ENCODE results near the gene SLC8A1. TPM values are rescaled to one million over a fixed set of nuclear protein-coding genes. Genes with fewer than 3 reads are reported as not detected.

SLC8A1 gene
- total RNA-seq, 4 donors from 2014 or later = 2.2 to 45.0 (median 9.6) TPM

- no peak for DNase-seq
- Histone ChIP-seq H3K9me3 (no peaks in the 10 kb centered on the region), H3K36me3 (no peaks in the 10 kb centered on the region), H3K4me3 (no peak overlapping the region), H3K4me1 (peaks cover 0 to 12% (median 0%) of the 10 kb centered on the region in 3 donors), H3K27ac (no peak overlapping the region), H3K27me3 (no peaks in the 10 kb centered on the region)
- TF ChIP-seq POLR2A (IDR thresholded peaks at IDR 0.05) = no peak
- TF ChIP-seq, protein P1, sequence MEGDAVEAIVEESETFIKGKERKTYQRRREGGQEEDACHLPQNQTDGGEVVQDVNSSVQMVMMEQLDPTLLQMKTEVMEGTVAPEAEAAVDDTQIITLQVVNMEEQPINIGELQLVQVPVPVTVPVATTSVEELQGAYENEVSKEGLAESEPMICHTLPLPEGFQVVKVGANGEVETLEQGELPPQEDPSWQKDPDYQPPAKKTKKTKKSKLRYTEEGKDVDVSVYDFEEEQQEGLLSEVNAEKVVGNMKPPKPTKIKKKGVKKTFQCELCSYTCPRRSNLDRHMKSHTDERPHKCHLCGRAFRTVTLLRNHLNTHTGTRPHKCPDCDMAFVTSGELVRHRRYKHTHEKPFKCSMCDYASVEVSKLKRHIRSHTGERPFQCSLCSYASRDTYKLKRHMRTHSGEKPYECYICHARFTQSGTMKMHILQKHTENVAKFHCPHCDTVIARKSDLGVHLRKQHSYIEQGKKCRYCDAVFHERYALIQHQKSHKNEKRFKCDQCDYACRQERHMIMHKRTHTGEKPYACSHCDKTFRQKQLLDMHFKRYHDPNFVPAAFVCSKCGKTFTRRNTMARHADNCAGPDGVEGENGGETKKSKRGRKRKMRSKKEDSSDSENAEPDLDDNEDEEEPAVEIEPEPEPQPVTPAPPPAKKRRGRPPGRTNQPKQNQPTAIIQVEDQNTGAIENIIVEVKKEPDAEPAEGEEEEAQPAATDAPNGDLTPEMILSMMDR (IDR thresholded peaks at IDR 0.05) = no peak
- WGBS, 2 donors = 73 to 79% methylated on average over 1 of the region's 1 CpG
- intact Hi-C loops (cut with DNase I) = no loop called here
Observed at GRCh38 chr2:40410695-40411094, 41.2 kb downstream of the SLC8A1 start.

DNA sequence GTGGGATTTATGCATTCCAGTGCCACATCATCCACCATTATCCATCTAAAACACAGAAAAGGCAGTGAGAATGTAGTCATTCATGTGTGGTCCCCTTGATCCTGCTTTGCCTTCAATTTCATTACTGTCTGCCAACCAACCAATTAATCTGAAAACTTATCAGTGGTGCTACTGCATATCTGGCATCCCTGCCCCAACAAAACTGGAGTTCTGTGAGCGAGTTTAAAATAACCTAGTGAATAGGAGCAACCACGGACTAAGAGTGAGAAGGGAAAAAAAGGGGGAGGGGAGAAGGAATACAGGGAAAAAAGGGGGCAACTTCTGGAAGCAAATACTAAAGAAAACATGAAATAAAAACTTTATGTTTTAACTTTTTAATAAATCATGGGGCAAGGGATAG, 42.2 kb downstream of the SLC8A1 start:
- 70 to 76% methylated on average over 2 of the region's 2 CpGs for WGBS, 2 donors
- TF ChIP-seq, protein P1 (IDR thresholded peaks at IDR 0.05) = no peak
- no peak for TF ChIP-seq POLR2A (IDR thresholded peaks at IDR 0.05)
- Histone ChIP-seq H3K4me1 (peaks cover 0 to 8% (median 0%) of the 10 kb centered on the region in 3 donors), H3K4me3 (no peak overlapping the region), H3K9me3 (no peaks in the 10 kb centered on the region), H3K27me3 (no peaks in the 10 kb centered on the region), H3K27ac (no peak overlapping the region), H3K36me3 (no peaks in the 10 kb centered on the region)
- DNase-seq = no peak
- intact Hi-C loops (cut with DNase I) = no loop called here

- DNase-seq = no peak
- Histone ChIP-seq H3K27ac (no peak overlapping the region), H3K4me1 (peaks cover 0 to 16% (median 0%) of the 10 kb centered on the region in 3 donors), H3K36me3 (no peaks in the 10 kb centered on the region), H3K9me3 (no peaks in the 10 kb centered on the region), H3K4me3 (no peak overlapping the region), H3K27me3 (no peaks in the 10 kb centered on the region)
- TF ChIP-seq, protein P1 (IDR thresholded peaks at IDR 0.05) = no peak
- no peak for TF ChIP-seq POLR2A (IDR thresholded peaks at IDR 0.05)
- intact Hi-C loops (cut with DNase I) = no loop called here
- 93% methylated on average over 8 of the region's 8 CpGs for WGBS, 2 donors
Observed at GRCh38 chr2:40406485-40407289, 45.2 kb downstream of the SLC8A1 start.

- no peak for DNase-seq
- 83 to 85% methylated on average over 3 of the region's 3 CpGs for WGBS, 2 donors
- peaks cover 0 to 23% (median 0%) of the 10 kb centered on the region in 3 donors for H3K4me1 ChIP-seq
- TF ChIP-seq POLR2A (IDR thresholded peaks at IDR 0.05) = no peak
- TF ChIP-seq, protein P1 (IDR thresholded peaks at IDR 0.05) = no peak
- intact Hi-C loops (cut with DNase I) = no loop called here
- H3K9me3 ChIP-seq = no peaks in the 10 kb centered on the region
- H3K36me3 ChIP-seq = no peaks in the 10 kb centered on the region
- H3K27me3 ChIP-seq = no peaks in the 10 kb centered on the region
- H3K4me3 ChIP-seq = no peak overlapping the region
- H3K27ac ChIP-seq = no peak overlapping the region
Observed at GRCh38 chr2:40405465-40405864, 46.4 kb downstream of the SLC8A1 start.

DNA sequence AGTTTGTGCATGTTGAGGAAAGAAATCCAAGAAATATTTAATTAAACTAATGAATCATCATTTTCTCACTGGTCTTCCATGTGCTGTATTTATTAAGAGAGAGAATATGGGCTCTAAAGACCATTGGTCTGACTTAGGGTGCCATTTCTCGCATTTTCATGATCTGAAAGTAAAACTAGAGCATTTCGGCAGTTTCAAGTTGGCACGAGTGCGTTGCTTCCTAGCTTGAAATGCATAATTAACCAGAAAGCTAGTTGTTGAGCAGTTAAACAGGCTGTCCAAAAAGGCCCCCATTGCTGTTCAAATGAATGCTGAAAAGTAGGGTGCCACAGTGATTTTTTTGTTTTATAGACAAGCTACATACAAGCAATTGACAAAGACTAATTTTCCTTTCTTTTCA, 47.4 kb downstream of the SLC8A1 start:
- H3K27ac ChIP-seq = no peak overlapping the region
- intact Hi-C loops (cut with DNase I) = no loop called here

More for the DNA sequence above, 47.4 kb downstream of the SLC8A1 start:
- Histone ChIP-seq H3K4me3 (no peak overlapping the region), H3K27me3 (no peaks in the 10 kb centered on the region), H3K9me3 (no peaks in the 10 kb centered on the region), H3K4me1 (peaks cover 0 to 31% (median 0%) of the 10 kb centered on the region in 3 donors), H3K36me3 (no peaks in the 10 kb centered on the region)
- 78 to 89% methylated on average over 4 of the region's 4 CpGs for WGBS, 2 donors
- DNase-seq = no peak
- no peak for TF ChIP-seq POLR2A (IDR thresholded peaks at IDR 0.05)
- TF ChIP-seq, protein P1 (IDR thresholded peaks at IDR 0.05) = no peak
